H9 (cell line): ENCODE data around the gene TRAF2. TPM values are rescaled to one million over a fixed set of nuclear protein-coding genes. Genes with fewer than 3 reads are reported as not detected.

Experiments
- DNase-seq: peaks from one replicate; pipeline ENCODE4 v3.0.0-alpha.2; 2017
- H2AFZ ChIP-seq: one replicate; pipeline ENCODE4 v1.6.1; 2013; ENCODE audit warnings: mild to moderate bottlenecking, low read length, control low read depth, moderate library complexity
- H2AK5ac ChIP-seq: 2 replicates; pipeline ENCODE4 v1.6.1; 2013; ENCODE audit warnings: low read length, control low read depth, mixed read lengths; ENCODE audit not compliant: insufficient read length
- H2BK120ac ChIP-seq: one replicate; pipeline ENCODE4 v1.6.1; 2013; ENCODE audit warnings: low read depth, mild to moderate bottlenecking, low read length, control low read depth, inconsistent platforms; ENCODE audit not compliant: poor library complexity, severe bottlenecking
- H2BK12ac ChIP-seq: 2 replicates; pipeline ENCODE4 v1.6.1; 2013; ENCODE audit warnings: low read length, control low read depth, mixed read lengths, low read depth; ENCODE audit not compliant: insufficient read length
- H2BK15ac ChIP-seq: 2 replicates; pipeline ENCODE4 v1.6.1; 2013; ENCODE audit warnings: low read depth, low read length, control low read depth
- H2BK20ac ChIP-seq: one replicate; pipeline ENCODE4 v1.6.1; 2013; ENCODE audit warnings: low read depth, mild to moderate bottlenecking, low read length, control low read depth, inconsistent platforms; ENCODE audit not compliant: poor library complexity, severe bottlenecking
- H2BK5ac ChIP-seq: 2 replicates; pipeline ENCODE4 v1.6.1; 2013; ENCODE audit warnings: low read length, control low read depth, mixed read lengths; ENCODE audit not compliant: insufficient read length
- H3K14ac ChIP-seq: 2 replicates; pipeline ENCODE4 v1.6.1; 2013; ENCODE audit warnings: low read length, control low read depth; ENCODE audit not compliant: insufficient read depth
- H3K18ac ChIP-seq: 2 replicates; pipeline ENCODE4 v1.6.1; 2013; ENCODE audit warnings: low read depth, mild to moderate bottlenecking, mixed read lengths, low read length, control low read depth; ENCODE audit not compliant: insufficient read length
- H3K23ac ChIP-seq: 2 replicates; pipeline ENCODE4 v1.6.1; 2013; ENCODE audit warnings: low read length, control low read depth, mixed read lengths, low read depth; ENCODE audit not compliant: insufficient read length
- H3K23me2 ChIP-seq: 2 replicates; pipeline ENCODE4 v1.6.1; 2013; ENCODE audit warnings: low read depth, mild to moderate bottlenecking, mixed read lengths, low read length, control low read depth; ENCODE audit not compliant: insufficient read length, poor library complexity, severe bottlenecking
- H3K27ac ChIP-seq: 2 replicates; pipeline ENCODE4 v1.5.1; 2013; ENCODE audit warnings: low read length, control low read depth, mixed read lengths, low read depth; ENCODE audit not compliant: insufficient read length
- H3K27me3 ChIP-seq: 2 replicates; pipeline ENCODE4 v1.6.1; 2013; ENCODE audit warnings: low read length, control low read depth, inconsistent platforms; ENCODE audit not compliant: insufficient read depth
- H3K4ac ChIP-seq: 2 replicates; pipeline ENCODE4 v1.6.1; 2013; ENCODE audit warnings: low read depth, mild to moderate bottlenecking, control low read depth, inconsistent platforms, low read length, moderate library complexity
- H3K4me1 ChIP-seq: 2 replicates; pipeline ENCODE4 v1.6.1; 2013; ENCODE audit warnings: low read length, control low read depth, inconsistent platforms; ENCODE audit not compliant: insufficient read depth
- H3K4me2 ChIP-seq: 2 replicates; pipeline ENCODE4 v1.6.1; 2013; ENCODE audit warnings: low read length, control low read depth, mixed read lengths; ENCODE audit not compliant: insufficient read length, insufficient read depth
- H3K56ac ChIP-seq: 2 replicates; pipeline ENCODE4 v1.6.1; 2013; ENCODE audit warnings: low read depth, mild to moderate bottlenecking, mixed read lengths, low read length, control low read depth; ENCODE audit not compliant: insufficient read length
- H3K79me1 ChIP-seq: 2 replicates; pipeline ENCODE4 v1.6.1; 2013; ENCODE audit warnings: low read depth, mild to moderate bottlenecking, moderate library complexity, low read length, control low read depth, inconsistent platforms; ENCODE audit not compliant: insufficient read depth, poor library complexity, severe bottlenecking
- H3K79me2 ChIP-seq: 2 replicates; pipeline ENCODE4 v1.6.1; 2013; ENCODE audit warnings: low read length, control low read depth, inconsistent platforms; ENCODE audit not compliant: insufficient read depth
- H3K9ac ChIP-seq: 2 replicates; pipeline ENCODE4 v1.6.1; 2013; ENCODE audit warnings: low read length, control low read depth, mixed read lengths; ENCODE audit not compliant: insufficient read length; ENCODE audit errors: extremely low read depth
- H3K9me3 ChIP-seq: one replicate; pipeline ENCODE4 v1.6.1; 2013; ENCODE audit warnings: low read depth, low read length, inconsistent platforms; ENCODE audit not compliant: control insufficient read depth
- H3T11ph ChIP-seq: one replicate; pipeline ENCODE4 v1.6.1; 2013; ENCODE audit warnings: mild to moderate bottlenecking, low read length, control low read depth, inconsistent platforms
- H4K20me1 ChIP-seq: one replicate; pipeline ENCODE4 v1.6.1; 2013; ENCODE audit not compliant: control insufficient read depth, insufficient read length, insufficient read depth
- H4K5ac ChIP-seq: 2 replicates; pipeline ENCODE4 v1.6.1; 2013; ENCODE audit warnings: low read depth, mild to moderate bottlenecking, mixed read lengths, low read length, control low read depth; ENCODE audit not compliant: insufficient read length
- H4K8ac ChIP-seq: replicated peaks from 2 replicates; pipeline ENCODE4 v1.6.1; 2013; ENCODE audit warnings: low read length, control low read depth, mixed read lengths, low read depth; ENCODE audit not compliant: insufficient read length
- H4K91ac ChIP-seq: 2 replicates; pipeline ENCODE4 v1.6.1; 2013; ENCODE audit warnings: low read depth, mild to moderate bottlenecking, moderate library complexity, mixed read lengths, low read length, control low read depth; ENCODE audit not compliant: insufficient read length
- H3K27ac Mint-ChIP-seq, 3 experiments: 2 replicates in 2 of 3; 3 replicates in 1 of 3; pipeline ENCODE4 v1.8.0; 2020 to 2021; ENCODE audit warnings: mixed read lengths in 3 of 3, mild to moderate bottlenecking in 1 of 3, moderate library complexity in 1 of 3
- H3K27me3 Mint-ChIP-seq: 2 replicates; pipeline ENCODE4 v1.8.0; 2021; ENCODE audit warnings: low read depth, mild to moderate bottlenecking, moderate library complexity, mixed read lengths
- H3K36me3 Mint-ChIP-seq, 3 experiments: 2 replicates in 2 of 3; 3 replicates in 1 of 3; pipeline ENCODE4 v1.8.0; 2020 to 2021; ENCODE audit warnings: low read depth in 3 of 3, mixed read lengths in 3 of 3; ENCODE audit not compliant: insufficient read depth in 1 of 3
- H3K4me1 Mint-ChIP-seq, 2 experiments: 2 replicates each; pipeline ENCODE4 v1.8.0; 2020; ENCODE audit warnings: mixed read lengths in 2 of 2
- H3K4me3 Mint-ChIP-seq, 2 experiments: 2 replicates in 1 of 2; 3 replicates in 1 of 2; pipeline ENCODE4 v1.8.0; 2020 to 2021; ENCODE audit warnings: mild to moderate bottlenecking in 2 of 2, mixed read lengths in 2 of 2, moderate library complexity in 1 of 2
- H3K9me3 Mint-ChIP-seq, 2 experiments: 2 replicates in 1 of 2; 3 replicates in 1 of 2; pipeline ENCODE4 v1.8.0; 2020; ENCODE audit warnings: mild to moderate bottlenecking in 2 of 2, mixed read lengths in 2 of 2, moderate library complexity in 1 of 2
- WGBS: extraction: QIAGEN DNeasy Blood & Tissue Kit; methylation state at CpG from one replicate; pipeline ENCODE4 v1.1.7; 2013; ENCODE audit warnings: missing lambda C conversion rate, low lambda C conversion rate, mixed read lengths; ENCODE audit not compliant: insufficient read length; ENCODE audit errors: extremely low coverage; 5-methylcytosine and 5-hydroxymethylcytosine counted together
- total RNA-seq: library from RNA; stranded (reverse); gene quantifications from 2 replicates; pipeline ENCODE4 v1.2.1, GENCODE V29; 2021
- TF ChIP-seq, protein P1 (sequence below): fragments of 200-600 bp; sonication (generic); conservative IDR thresholded peaks from 3 replicates; pipeline ENCODE4 v1.8.0; 2021; ENCODE audit warnings: antibody characterized with exemption, mild to moderate bottlenecking

TRAF2 gene
- total RNA-seq, 1 experiment from 2014 or later, result 48.8 TPM

DNA sequence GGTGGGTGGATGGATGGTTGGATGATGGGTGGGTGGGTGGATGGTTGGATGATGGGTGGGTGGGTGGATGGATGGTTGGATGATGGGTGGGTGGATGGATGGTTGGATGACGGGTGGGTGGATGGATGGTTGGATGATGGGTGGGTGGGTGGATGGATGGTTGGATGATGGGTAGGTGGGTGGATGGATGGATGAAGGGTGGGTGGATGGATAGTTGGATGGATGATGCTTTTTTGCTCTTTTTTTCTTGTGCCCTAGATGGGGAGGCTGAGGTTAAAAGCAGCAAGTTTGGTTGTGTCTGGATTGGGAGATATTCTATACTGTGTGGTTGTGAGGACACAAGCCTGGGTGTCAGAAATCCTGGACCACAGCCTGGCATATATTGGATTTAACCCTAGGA, 71.1 kb downstream of the TRAF2 start:
- Mint-ChIP-seq H3K4me3 (no peak overlapping the region; a peak in 1 of 5 replicates), H3K36me3 (no peaks in the 10 kb centered on the region; a peak in 1 of 7 replicates), H3K27ac (no peak overlapping the region), H3K9me3 (peaks cover 6% of the 10 kb centered on the region in 2 experiments; a peak in 4 of 5 replicates), H3K4me1 (0 out of 4 replicates have a peak, but pooled peaks cover 0 to 2% of the 10 kb centered on the region in 2 experiments), H3K27me3 (peaks cover 8% of the 10 kb centered on the region)
- H3K23ac ChIP-seq, result no peak overlapping the region
- H3K9ac ChIP-seq, result no peak overlapping the region
- no peaks in the 10 kb centered on the region for H3K79me1 ChIP-seq
- no peak overlapping the region for H3K27ac ChIP-seq
- H4K91ac ChIP-seq, result no peak overlapping the region
- H2BK12ac ChIP-seq, result no peak overlapping the region
- no peak overlapping the region for H3K56ac ChIP-seq
- H2BK15ac ChIP-seq, result no peak overlapping the region
- no peaks in the 10 kb centered on the region for H3K4me1 ChIP-seq
- no peak overlapping the region for H2AK5ac ChIP-seq
- no peak overlapping the region for H4K5ac ChIP-seq
- H3T11ph ChIP-seq, result no peak overlapping the region
- no peaks in the 10 kb centered on the region for H3K79me2 ChIP-seq
- H3K9me3 ChIP-seq, result no peaks in the 10 kb centered on the region
- no peak overlapping the region for H4K8ac ChIP-seq
- no peak overlapping the region for H2AFZ ChIP-seq
- TF ChIP-seq, protein P1, sequence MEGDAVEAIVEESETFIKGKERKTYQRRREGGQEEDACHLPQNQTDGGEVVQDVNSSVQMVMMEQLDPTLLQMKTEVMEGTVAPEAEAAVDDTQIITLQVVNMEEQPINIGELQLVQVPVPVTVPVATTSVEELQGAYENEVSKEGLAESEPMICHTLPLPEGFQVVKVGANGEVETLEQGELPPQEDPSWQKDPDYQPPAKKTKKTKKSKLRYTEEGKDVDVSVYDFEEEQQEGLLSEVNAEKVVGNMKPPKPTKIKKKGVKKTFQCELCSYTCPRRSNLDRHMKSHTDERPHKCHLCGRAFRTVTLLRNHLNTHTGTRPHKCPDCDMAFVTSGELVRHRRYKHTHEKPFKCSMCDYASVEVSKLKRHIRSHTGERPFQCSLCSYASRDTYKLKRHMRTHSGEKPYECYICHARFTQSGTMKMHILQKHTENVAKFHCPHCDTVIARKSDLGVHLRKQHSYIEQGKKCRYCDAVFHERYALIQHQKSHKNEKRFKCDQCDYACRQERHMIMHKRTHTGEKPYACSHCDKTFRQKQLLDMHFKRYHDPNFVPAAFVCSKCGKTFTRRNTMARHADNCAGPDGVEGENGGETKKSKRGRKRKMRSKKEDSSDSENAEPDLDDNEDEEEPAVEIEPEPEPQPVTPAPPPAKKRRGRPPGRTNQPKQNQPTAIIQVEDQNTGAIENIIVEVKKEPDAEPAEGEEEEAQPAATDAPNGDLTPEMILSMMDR, result no peak
- H3K27me3 ChIP-seq, result no peaks in the 10 kb centered on the region
- no peak overlapping the region for H2BK120ac ChIP-seq
- no peak overlapping the region for H3K4me2 ChIP-seq
- no peak overlapping the region for H2BK20ac ChIP-seq
- no peak overlapping the region for H3K14ac ChIP-seq
- peaks cover 2% of the 10 kb centered on the region for H4K20me1 ChIP-seq
- H2BK5ac ChIP-seq, result no peak overlapping the region
- WGBS, result no CpG with 5 or more reads among the region's 1 CpG
- H3K18ac ChIP-seq, result no peak overlapping the region
- H3K4ac ChIP-seq, result no peak overlapping the region
- DNase-seq, result no peak
- H3K23me2 ChIP-seq, result no peaks in the 10 kb centered on the region
